Parathyroid adenoma (tissue), 2 donors: ENCODE data around the gene IL18.
"Not testable (repeated sequence)": the region's sequence is repeated elsewhere in the genome, so short reads cannot be mapped to it uniquely, and the experiment has no call there.

Source experiments
- H2AFZ ChIP-seq: fragments of 300-600 bp; sonication (generic); one replicate; pipeline ENCODE4 v1.7.0; 2017; ENCODE audit warnings: antibody characterized with exemption, mild to moderate bottlenecking
- H3K27ac ChIP-seq: fragments of 300-600 bp; sonication (generic); one replicate; pipeline ENCODE4 v1.7.0; 2017
- H3K27me3 ChIP-seq: fragments of 300-600 bp; sonication (generic); one replicate; pipeline ENCODE4 v1.7.0; 2017; ENCODE audit warnings: low read length; ENCODE audit not compliant: control insufficient read depth, insufficient read depth
- H3K36me3 ChIP-seq: fragments of 300-600 bp; sonication (generic); one replicate; pipeline ENCODE4 v1.7.0; 2017; ENCODE audit warnings: low read length; ENCODE audit not compliant: control insufficient read depth, insufficient read depth
- H3K4me1 ChIP-seq: fragments of 300-600 bp; sonication (generic); one replicate; pipeline ENCODE4 v1.7.0; 2017; ENCODE audit warnings: control low read depth
- H3K4me2 ChIP-seq: fragments of 300-600 bp; sonication (generic); one replicate; pipeline ENCODE4 v1.7.0; 2017; ENCODE audit warnings: low read length
- H3K4me3 ChIP-seq: fragments of 300-600 bp; sonication (generic); one replicate; pipeline ENCODE4 v1.7.0; 2017; ENCODE audit warnings: low read depth, low read length
- H3K79me2 ChIP-seq: fragments of 300-600 bp; sonication (generic); one replicate; pipeline ENCODE4 v1.7.0; 2017; ENCODE audit warnings: control low read depth
- H3K9ac ChIP-seq: fragments of 300-600 bp; sonication (generic); one replicate; pipeline ENCODE4 v1.7.0; 2017; ENCODE audit warnings: mild to moderate bottlenecking
- H3K9me3 ChIP-seq: fragments of 300-600 bp; sonication (generic); one replicate; pipeline ENCODE4 v1.7.0; 2017; ENCODE audit warnings: low read length; ENCODE audit not compliant: control insufficient read depth
- CTCF ChIP-seq: fragments of 300-600 bp; sonication (generic); IDR thresholded peaks from one replicate; pipeline ENCODE4 v1.7.0; 2017; ENCODE audit warnings: antibody characterized with exemption, mild to moderate bottlenecking
- donor health status: primary hyperparathyroidism.

IL18 gene

GRCh38 chr11:112166562-112166961 is 2.7 kb upstream of the IL18 start:
- TF ChIP-seq CTCF: no peak
- no peak overlapping the region for H3K4me2 ChIP-seq
- H3K27me3 ChIP-seq: no peaks in the 10 kb centered on the region
- H3K9ac ChIP-seq: no peak overlapping the region
- no peak overlapping the region for H3K27ac ChIP-seq
- no peaks in the 10 kb centered on the region for H3K36me3 ChIP-seq
- H3K4me3 ChIP-seq: no peak overlapping the region
- H3K9me3 ChIP-seq: no peaks in the 10 kb centered on the region
- H2AFZ ChIP-seq: no peak overlapping the region
- H3K4me1 ChIP-seq: no peaks in the 10 kb centered on the region
- H3K79me2 ChIP-seq: no peaks in the 10 kb centered on the region

GRCh38 chr11:112165049-112165448 is 1.2 kb upstream of the IL18 start:
- Histone ChIP-seq H3K79me2 (no peaks in the 10 kb centered on the region), H3K9me3 (no peaks in the 10 kb centered on the region), H3K9ac (no peak overlapping the region), H3K4me3 (no peak overlapping the region), H3K4me1 (no peaks in the 10 kb centered on the region), H2AFZ (no peak overlapping the region), H3K36me3 (no peaks in the 10 kb centered on the region), H3K27ac (no peak overlapping the region), H3K4me2 (no peak overlapping the region), H3K27me3 (no peaks in the 10 kb centered on the region)
- TF ChIP-seq CTCF: no peak

DNA sequence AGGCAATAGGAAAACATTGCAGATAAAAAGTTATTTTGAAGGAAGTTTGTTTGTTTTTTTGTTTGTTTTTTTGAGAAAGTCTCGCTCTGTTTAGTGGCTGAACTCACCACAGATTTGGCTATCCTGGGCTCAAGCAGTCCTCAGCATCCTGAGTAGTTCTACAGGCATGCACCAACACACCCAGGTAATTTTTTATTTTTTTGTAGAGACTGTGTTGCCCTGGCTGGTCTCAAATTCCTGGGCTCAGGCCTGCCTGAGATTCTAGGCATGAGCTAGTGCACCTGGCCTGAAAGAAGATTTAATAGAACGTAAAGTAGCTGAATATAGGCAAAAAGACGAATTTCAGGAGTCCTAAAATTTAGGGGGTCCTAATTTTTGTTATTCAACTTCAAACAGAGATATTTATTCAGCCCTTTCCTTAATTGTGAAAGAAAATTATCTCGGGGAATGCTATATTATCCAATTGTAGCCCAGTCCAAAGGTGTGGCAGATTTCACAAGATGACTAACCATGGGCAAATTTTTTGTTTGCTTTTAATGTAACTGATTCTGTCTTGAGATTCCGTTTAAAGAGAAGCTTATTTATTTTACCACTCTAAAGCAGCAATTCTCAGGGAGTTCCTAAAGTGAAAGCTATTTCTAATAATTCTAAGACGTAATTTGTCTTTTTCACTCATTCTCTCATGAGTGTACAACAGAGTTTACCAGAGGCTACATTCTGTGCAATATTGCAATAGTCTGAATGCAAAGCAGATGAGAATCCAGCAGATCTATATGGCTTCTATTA is 940 bp downstream of the IL18 start:
- Histone ChIP-seq H3K36me3 (no peaks in the 10 kb centered on the region), H3K79me2 (no peaks in the 10 kb centered on the region), H3K27me3 (no peaks in the 10 kb centered on the region), H3K27ac (no peak overlapping the region), H3K9ac (no peak overlapping the region), H3K4me1 (no peaks in the 10 kb centered on the region), H3K4me3 (no peak overlapping the region), H3K9me3 (no peaks in the 10 kb centered on the region), H2AFZ (no peak overlapping the region), H3K4me2 (no peak overlapping the region)
- TF ChIP-seq CTCF: no peak

DNA sequence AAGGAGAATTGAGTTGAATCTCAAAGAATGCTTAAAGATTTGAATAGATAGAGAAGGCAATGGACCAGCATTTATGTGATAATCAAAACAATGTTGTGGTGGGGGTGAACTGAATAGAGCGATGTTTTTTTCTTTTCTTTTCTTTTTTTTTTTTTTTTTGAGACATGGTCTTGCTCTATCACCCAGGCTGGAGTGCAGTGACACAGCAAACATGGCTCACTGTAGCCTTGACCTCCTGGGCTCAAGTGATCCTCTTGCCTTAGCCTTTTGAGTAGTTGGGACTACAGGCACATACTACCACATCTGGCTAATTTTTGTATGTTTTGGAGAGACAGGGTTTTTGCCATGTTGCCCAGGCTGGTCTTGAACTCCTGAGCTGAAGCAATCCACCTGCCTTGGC is 1.7 kb downstream of the IL18 start:
- H3K4me1 ChIP-seq, H3K4me3 ChIP-seq, H3K27ac ChIP-seq, H2AFZ ChIP-seq, H3K36me3 ChIP-seq, H3K9ac ChIP-seq, H3K27me3 ChIP-seq, H3K79me2 ChIP-seq, H3K9me3 ChIP-seq, H3K4me2 ChIP-seq: not testable (repeated sequence)

DNA sequence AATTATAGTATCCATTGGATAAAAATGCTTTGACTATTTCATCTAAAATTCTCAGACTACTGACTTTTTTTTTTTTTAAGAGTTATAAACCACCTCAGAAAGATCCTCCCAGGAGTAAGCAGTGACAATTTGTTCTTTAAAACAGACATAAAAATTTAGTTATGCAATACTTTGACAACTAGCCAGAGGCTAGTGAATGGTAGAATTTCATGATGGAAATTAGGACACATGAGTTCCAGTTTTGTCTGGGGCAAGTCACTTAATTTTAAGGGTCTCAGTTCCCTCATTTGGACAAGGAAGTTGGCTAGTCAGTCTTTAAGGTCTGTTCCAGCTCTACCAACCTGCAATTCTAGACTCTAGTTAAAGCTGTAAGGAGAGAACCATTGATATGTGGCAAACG is 2.9 kb downstream of the IL18 start:
- Histone ChIP-seq H3K27ac (no peak overlapping the region), H2AFZ (no peak overlapping the region), H3K9me3 (no peaks in the 10 kb centered on the region), H3K4me1 (no peaks in the 10 kb centered on the region), H3K4me3 (no peak overlapping the region), H3K27me3 (no peaks in the 10 kb centered on the region), H3K9ac (no peak overlapping the region), H3K79me2 (no peaks in the 10 kb centered on the region), H3K4me2 (no peak overlapping the region), H3K36me3 (no peaks in the 10 kb centered on the region)
- no peak for TF ChIP-seq CTCF
